ENCODE results near the gene COA1.
"Not testable (repeated sequence)": the region's sequence is repeated elsewhere in the genome, so short reads cannot be mapped to it uniquely, and the experiment has no call there.

COA1 gene

DNA sequence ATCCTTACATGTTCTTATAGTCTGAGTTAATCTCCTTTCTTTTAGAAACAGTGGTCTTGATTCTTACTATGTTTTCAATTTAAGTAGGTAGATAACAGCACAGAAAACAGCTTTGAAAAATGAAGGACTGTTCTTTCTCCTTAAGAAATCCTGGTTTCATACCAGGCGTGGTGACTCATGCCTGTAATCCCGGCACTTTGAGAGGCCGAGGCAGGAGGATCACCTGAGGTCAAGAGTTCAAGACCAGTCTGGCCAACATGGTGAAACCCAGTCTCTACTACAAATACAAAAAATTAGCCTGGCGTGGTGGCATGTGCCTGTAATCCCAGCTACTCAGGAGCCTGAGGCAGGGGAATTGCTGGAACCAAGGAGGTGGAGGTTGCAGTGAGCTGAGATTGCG, 132.9 kb downstream of the COA1 start:
- not testable (repeated sequence) for H3K4me3 ChIP-seq (ENCODE audit: low read depth, low read length)

DNA sequence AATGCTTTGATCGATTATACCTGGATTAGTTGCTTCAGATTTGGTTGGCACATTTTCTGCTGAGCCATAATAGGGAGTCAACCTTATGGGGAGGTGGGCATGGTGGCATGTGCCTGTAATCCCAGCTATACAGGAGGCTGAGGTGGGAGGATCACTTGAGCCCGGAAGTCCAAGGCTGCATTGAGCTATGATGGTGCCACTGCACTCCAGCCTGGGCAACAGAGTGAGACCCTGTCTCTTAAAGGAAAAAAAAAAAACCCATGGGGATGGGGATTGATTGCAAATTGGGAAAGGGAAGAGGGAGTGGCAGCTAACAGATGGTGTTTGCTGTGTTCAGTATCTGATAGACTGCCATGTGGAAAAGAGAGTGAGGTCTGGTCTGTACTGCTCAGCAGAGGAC, 135.3 kb downstream of the COA1 start:
- no peak overlapping the region for H3K4me3 ChIP-seq (ENCODE audit: low read depth, low read length)

DNA sequence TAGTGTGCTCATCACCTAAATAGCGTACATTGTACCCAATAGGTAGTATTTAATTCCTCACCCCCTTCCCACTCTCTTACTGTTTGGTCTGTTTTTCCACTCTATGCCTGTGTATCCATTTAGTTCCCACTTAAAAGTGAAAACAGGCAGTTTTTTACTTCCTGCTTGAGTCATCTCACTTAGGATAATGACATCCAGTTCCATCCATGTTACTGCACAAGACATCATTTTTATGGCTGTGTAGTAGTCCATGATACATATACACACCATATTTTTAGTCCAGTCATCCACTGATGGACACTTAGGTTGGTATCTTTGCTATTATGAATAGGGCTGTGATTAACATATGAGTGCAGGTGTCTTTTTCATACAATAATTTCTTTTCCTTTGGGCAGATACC, 136.3 kb downstream of the COA1 start:
- no peak overlapping the region for H3K4me3 ChIP-seq (ENCODE audit: low read depth, low read length)

DNA sequence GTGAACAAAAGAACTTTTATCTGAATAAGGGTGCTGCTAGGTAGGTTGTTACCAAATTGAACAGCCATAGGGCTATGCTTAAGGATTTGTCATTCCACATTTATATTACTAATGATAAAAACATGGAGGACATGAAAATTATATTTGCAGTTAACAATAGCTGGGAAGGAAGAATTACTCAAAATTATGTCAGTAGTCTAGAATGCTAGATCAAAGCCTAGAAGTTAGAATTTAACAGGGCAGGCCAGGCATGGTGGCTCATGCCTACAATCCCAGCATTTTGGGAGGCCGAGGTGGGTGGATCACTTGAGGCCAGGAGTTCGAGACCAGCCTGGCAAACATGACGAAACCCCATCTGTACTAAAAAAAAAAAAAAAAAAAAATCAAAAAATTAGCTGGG, 137.0 kb downstream of the COA1 start:
- H3K4me3 ChIP-seq (ENCODE audit: low read depth, low read length): no peak overlapping the region

DNA sequence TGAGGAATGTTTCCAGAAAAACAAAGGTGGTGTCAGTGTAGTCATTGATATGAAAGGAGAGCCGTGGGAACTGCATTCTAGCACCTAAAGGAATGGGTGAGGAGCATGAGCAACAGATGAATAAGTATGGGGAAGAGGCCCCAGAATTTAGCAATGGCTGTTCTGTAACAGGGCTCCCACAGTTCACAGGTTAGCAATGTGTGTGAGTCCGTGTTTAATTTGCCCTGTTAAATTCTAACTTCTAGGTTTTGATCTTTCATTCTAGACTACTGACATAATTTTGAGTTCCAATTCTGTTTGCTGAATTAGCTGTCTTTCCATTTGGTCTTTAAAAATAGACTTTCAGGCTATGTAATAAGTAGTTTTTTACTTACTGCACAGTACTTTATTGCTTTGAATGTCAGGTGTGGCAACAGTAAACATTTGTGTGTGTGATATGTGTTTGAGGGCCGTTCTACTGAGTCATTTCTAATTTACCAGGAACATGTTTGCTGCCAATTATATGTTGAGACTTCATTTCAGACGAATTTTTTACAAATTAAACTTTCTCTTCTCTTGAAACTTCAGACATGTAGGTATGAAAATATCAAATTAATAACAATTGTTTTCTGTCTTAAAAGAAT, 137.7 kb downstream of the COA1 start:
- no peak overlapping the region for H3K4me3 ChIP-seq (ENCODE audit: low read depth, low read length)

DNA sequence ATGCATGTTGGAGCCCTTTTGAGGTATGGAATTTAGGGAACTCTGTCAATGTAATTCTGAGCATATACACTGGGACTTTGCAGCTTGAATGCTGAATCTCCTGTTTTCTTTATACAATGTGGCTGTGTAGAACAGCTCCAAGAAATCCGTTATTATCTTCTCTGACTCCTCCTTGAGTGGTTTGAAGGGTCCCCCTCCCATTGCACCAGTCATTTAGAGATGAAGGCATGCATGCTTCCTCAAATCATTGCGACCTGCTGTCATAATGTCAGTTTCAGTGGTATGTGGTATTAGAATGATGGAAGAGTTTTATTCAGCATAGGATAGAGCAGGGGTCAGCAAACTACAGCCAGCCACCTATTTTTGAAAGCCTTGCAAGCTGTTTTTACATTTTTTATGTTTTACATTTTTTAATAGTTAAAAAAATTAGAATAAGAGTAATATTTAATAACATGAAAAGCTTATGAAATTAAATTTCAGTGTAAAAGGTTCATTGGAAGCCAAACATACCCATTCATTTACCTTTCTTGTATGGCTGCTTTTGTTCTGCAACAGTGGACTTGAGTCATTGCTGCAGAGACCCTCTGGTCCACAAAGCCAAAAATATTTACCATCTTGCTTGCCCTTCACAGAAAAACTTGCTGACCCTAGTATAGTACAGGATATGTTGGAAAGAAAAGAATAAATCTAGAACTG, 138.3 kb downstream of the COA1 start:
- no peak overlapping the region for H3K4me3 ChIP-seq (ENCODE audit: low read depth, low read length)

DNA sequence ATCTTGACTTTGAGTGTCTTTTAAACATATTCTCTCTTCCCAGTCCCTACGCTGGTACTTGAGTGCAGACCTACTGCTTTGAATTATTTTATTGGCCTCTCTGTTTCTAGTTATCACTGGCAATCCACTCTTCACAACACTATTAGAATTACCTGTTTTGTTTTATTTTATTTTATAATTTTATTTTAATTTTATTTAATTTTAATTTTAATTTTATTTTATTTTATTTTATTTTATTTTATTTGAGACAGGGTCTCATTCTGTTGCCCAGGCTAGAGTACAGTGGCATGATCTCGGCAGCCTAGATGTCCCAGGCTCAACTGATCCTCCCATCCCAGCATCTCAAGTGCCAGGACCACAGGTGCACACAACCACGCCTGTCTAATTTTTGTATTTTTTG, 139.6 kb downstream of the COA1 start:
- no peak overlapping the region for H3K4me3 ChIP-seq (ENCODE audit: low read depth, low read length)
